Heart right ventricle (tissue), 16 donors: Measurements from ENCODE around the gene GNB1L. TPM values are rescaled to one million over a fixed set of nuclear protein-coding genes. Genes with fewer than 3 reads are reported as not detected.

Source experiments
- ATAC-seq, 8 donors: fragments of 200-7000 bp; cut with Tn5 transposase; one replicate each; pipeline ENCODE4 v1.9.1; 2020; ENCODE audit warnings: mild to moderate bottlenecking in 8 of 8, moderate library complexity in 8 of 8, moderate number of reproducible peaks in 1 of 8
- DNase-seq, 2 donors: peaks; one replicate each; pipeline ENCODE4 v3.0.0-alpha.2; 2020
- H3K27ac ChIP-seq, 10 donors: fragments of 200-600 bp; sonication (generic) in 2 of 10; one replicate each; pipeline versions ENCODE4 v1.5.0 to v1.8.0; 2020 to 2022; ENCODE audit warnings: mild to moderate bottlenecking in 3 of 10
- H3K27me3 ChIP-seq, 7 donors: fragments of 200-600 bp; one replicate each; pipeline ENCODE4 v1.8.0; 2021 to 2022; ENCODE audit warnings: mild to moderate bottlenecking in 2 of 7
- H3K36me3 ChIP-seq, 9 donors: fragments of 200-600 bp; sonication (generic) in 1 of 9; one replicate each; pipeline versions ENCODE4 v1.5.0 to v1.8.0; 2020 to 2022; ENCODE audit warnings: mild to moderate bottlenecking in 2 of 9
- H3K4me1 ChIP-seq, 9 donors: fragments of 200-600 bp; sonication (generic) in 1 of 9; one replicate each; pipeline versions ENCODE4 v1.5.0 to v1.8.0; 2020 to 2022; ENCODE audit warnings: mild to moderate bottlenecking in 4 of 9
- H3K4me3 ChIP-seq, 10 donors: fragments of 200-600 bp; sonication (generic) in 2 of 10; one replicate each; pipeline versions ENCODE4 v1.5.0 to v1.8.0; 2020 to 2022; ENCODE audit warnings: mild to moderate bottlenecking in 7 of 10, moderate library complexity in 2 of 10
- H3K9me3 ChIP-seq, 11 donors: fragments of 200-600 bp in 10 of 11; sonication (generic) in 2 of 11; one replicate each; pipeline versions ENCODE4 v1.5.0 to v1.8.0; 2013 to 2022; ENCODE audit warnings: mild to moderate bottlenecking in 2 of 11, control low read depth in 1 of 11, moderate library complexity in 1 of 11
- CTCF ChIP-seq, 9 donors: fragments of 200-600 bp; sonication (generic) in 2 of 9; IDR thresholded peaks; one replicate each; pipeline versions ENCODE4 v1.5.0 to v1.8.0; 2021 to 2022; ENCODE audit warnings: antibody characterized with exemption in 9 of 9, mild to moderate bottlenecking in 5 of 9, moderate library complexity in 1 of 9
- WGBS, 2 donors: extraction: QIAGEN DNeasy Blood & Tissue Kit; methylation state at CpG; one replicate each; pipeline ENCODE4 v1.1.7; 2013; ENCODE audit warnings: inconsistent platforms in 1 of 2; 5-methylcytosine and 5-hydroxymethylcytosine counted together
- intact Hi-C, 10 donors: fragments of 100-400 bp; cut with DNase I; formaldehyde crosslinking; loops; one replicate each; pipeline versions ENCODE4 v1.11.1 to v1.14.2; 2022
- polyA plus RNA-seq, 2 donors: library from polyadenylated mRNA; stranded (reverse); fragments of 200-250 nt; gene quantifications; one replicate each; pipeline ENCODE4 v1.2.3, GENCODE V29; 2013
- total RNA-seq, 10 donors: library from RNA; stranded (reverse); fragmentation: NEBNext Ultra II Directional in 3 of 10; extraction: Animal tissue kit (Norgen Biotek cat#: 25700) in 3 of 10; gene quantifications; one replicate each; pipeline versions ENCODE4 v1.2.1 to v1.2.4, GENCODE V29; 2021 to 2023
- donor health status: Arrhythmogenic right ventricular cardiomyopathy.
- donor health status: ischemic (EF 13 %, LVEDD 7.1; RV severe dilation, severe dysfunction).
- donor health status: healthy with polysubstance abuse.
- donor health status: DM: no; HTN: yes; CAD: no.
- donor health status: DM: no; HTN: no; CAD: no.
- donor health status: ischemic (EF 25% LVEDD 6.9; RV normal size, moderate dysfunction).
- donor health status: ischemic (EF 25% LVEDD 5.7; RV mildly dilated, moderate dysfunction).
- donor health status: healthy.
- donor health status: DM: yes; HTN: yes; CAD: no.
- donor health status: Ischemic cardiomyopathy.
- donor health status: ischemic (EF 35%, LVEDD 5.7; RV mildly dilated, moderate dysfunction).
- donor health status: nonischemic (EF 11% LVEDD 7.7; RV severe dilation, severe dysfunction).
- donor health status: DM: yes; HTN: yes; CAD: no.
- donor health status: PGD.
- donor health status: ischemic (EF 29% LVEDD 5.4; RV normal size, mild dysfunction).
- donor health status: nonischemic (EF 23%, LVEDD 6.1; RV moderate dilation, normal function).

Gene GNB1L
- total and polyA plus RNA-seq, 12 donors = 0.76 to 9.3 (median 1.9) TPM

DNA sequence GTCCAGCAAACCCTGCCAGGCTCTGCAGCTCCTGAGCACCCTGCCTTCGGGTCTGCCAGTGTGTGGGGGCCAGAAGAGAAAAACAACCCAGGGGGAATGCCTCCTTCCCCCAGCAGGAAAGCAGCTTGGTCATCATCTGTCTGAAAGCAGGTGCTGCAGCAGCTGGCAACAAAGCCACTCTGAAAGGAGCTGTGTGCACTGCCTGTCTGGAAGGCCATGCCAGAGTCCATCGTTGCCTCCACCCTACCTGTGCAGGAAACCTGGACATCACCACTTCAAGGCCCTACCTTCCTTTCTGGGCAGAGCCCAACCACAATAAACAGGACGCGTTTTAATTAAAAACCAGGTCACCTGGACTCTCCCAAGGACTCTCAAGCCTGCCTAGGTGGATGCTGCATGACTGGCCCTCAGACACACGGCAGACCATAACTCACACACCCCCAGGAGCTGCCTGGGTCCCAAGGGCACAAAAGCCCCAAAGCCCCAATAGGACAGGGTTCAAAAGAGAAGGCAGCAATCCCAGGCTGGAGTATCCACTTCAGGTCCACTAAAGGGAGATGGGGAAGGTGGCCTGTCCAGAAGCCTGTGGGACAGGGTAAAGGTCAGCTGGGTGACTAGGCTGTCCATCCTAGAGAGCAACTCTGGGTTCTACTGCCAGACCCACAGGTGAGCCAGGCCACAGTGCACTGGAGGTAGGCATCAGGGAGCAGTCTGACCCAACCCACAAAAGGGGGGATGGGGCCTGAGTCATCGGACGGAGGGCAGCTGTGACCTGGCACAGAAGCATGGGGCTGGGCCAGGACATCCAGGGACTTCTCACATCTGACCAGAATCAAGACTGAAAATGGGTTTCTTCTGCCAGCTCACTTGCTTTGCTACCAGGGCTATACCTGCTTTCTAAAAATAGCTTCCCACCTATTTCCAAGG is 6.1 kb downstream of the GNB1L start:
- Histone ChIP-seq H3K4me1 (peaks cover 12 to 31% (median 23%) of the 10 kb centered on the region in 9 donors), H3K4me3 (no peak overlapping the region), H3K9me3 (peaks cover 0 to 6% (median 0%) of the 10 kb centered on the region in 11 donors), H3K36me3 (peaks cover 0 to 36% (median 10%) of the 10 kb centered on the region in 9 donors), H3K27ac (no peak overlapping the region), H3K27me3 (no peaks in the 10 kb centered on the region)
- WGBS, 2 donors = 81 to 91% methylated on average over 7 of the region's 7 CpGs
- intact Hi-C loops = loop anchor here in 3 of 10 donors (10.0 kb wide), 3 partner anchors 46 to 94 kb away; no protein-coding TSS in a partner anchor
- no peak for DNase-seq
- ATAC-seq = no peak
- no peak for TF ChIP-seq CTCF (IDR thresholded peaks at IDR 0.05)

DNA sequence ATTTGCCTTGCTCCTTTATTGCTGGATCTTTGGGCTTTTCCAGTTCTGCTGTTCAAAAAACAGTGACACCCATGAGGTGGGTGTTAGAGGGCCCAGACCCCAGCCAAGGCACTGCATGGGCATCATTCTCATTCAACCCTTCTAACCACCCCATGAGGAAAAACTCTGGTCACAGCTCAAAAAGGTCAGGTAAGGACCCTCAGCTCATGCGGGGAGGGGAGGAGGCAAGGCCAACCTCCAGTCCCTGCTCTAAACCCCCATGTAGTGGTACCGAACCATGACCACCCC is 7.4 kb downstream of the GNB1L start:
- whole genome bisulfite sequencing, 2 donors = 97 to 98% methylated on average over 2 of the region's 2 CpGs
- no peak overlapping the region for H3K4me3 ChIP-seq

DNA sequence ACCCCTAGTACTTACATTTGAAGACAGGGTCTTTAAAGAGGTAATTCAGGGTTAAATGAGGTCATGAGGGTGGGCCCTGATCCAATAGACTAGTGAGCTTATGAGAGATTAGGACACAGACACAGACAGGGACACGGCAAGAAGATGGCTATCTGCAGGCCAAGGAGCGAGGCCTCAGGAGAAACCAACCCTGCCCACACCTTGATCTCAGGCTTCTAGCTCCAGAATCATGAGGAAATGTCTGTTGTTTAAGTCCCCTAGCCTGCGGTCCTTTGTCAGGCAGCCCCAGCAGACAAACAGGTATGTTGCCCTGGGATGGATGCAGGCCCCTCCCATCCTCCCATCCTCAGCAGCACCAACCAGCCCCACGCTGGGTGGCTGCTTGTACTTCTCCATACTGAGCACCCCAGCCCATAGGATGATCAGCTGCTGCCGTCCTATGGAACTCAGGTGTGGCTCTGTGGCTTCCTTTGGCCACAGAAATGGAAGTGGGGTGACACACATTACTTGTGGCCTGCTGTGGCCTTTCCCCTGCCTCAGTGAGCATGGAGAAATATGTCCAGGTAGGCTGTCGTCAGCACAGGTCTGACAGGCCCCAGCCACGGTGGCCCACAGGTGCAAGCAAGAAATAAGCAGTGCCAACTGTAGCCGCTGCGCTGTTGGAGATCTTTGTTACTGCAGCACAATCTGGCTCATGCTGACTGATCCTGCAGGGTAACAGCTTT is 7.9 kb downstream of the GNB1L start:
- Histone ChIP-seq H3K27ac (no peak overlapping the region), H3K4me3 (no peak overlapping the region), H3K27me3 (no peaks in the 10 kb centered on the region), H3K9me3 (peaks cover 0 to 6% (median 0%) of the 10 kb centered on the region in 11 donors), H3K36me3 (peaks cover 0 to 27% (median 8%) of the 10 kb centered on the region in 9 donors), H3K4me1 (peaks cover 0 to 32% (median 23%) of the 10 kb centered on the region in 9 donors)
- ATAC-seq = no peak
- intact Hi-C loops = loop anchor here in 3 of 10 donors (10.0 kb wide), 3 partner anchors 48 to 92 kb away; no protein-coding TSS in a partner anchor
- no peak for TF ChIP-seq CTCF (IDR thresholded peaks at IDR 0.05)
- 92% methylated on average over 9 of the region's 9 CpGs for WGBS, 2 donors
- DNase-seq = no peak

More for the DNA sequence above, 7.4 kb downstream of the GNB1L start:
- H3K27ac ChIP-seq = no peak overlapping the region
- no peaks in the 10 kb centered on the region for H3K27me3 ChIP-seq
- intact Hi-C loops = loop anchor here in 3 of 10 donors (10.0 kb wide), 3 partner anchors 48 to 92 kb away; no protein-coding TSS in a partner anchor
- no peak for TF ChIP-seq CTCF (IDR thresholded peaks at IDR 0.05)
- H3K4me1 ChIP-seq = peaks cover under 1 to 31% (median 23%) of the 10 kb centered on the region in 9 donors
- ATAC-seq (no peak), DNase-seq (no peak)
- peaks cover 0 to 32% (median 10%) of the 10 kb centered on the region in 9 donors for H3K36me3 ChIP-seq
- peaks cover 0 to 6% (median 0%) of the 10 kb centered on the region in 11 donors for H3K9me3 ChIP-seq
